Chondrocyte (in vitro differentiated cells): ENCODE measurements around the gene MDH1B. TPM values are rescaled to one million over a fixed set of nuclear protein-coding genes. Genes with fewer than 3 reads are reported as not detected.
A peak's percentile ranks its signal among the peaks of the same experiment; 100 is the strongest.

ENCODE experiments used
- DNase-seq: peaks from one replicate; pipeline ENCODE4 v3.0.0; 2021; ENCODE audit warnings: mixed read lengths, low spot score
- H3K27ac Mint-ChIP-seq: one replicate; pipeline ENCODE4 v1.8.0; 2021; ENCODE audit warnings: mild to moderate bottlenecking, moderate library complexity, mixed read lengths; ENCODE audit not compliant: unreplicated experiment
- H3K27me3 Mint-ChIP-seq: 2 replicates; pipeline ENCODE4 v1.8.0; 2021; ENCODE audit warnings: low read depth, mixed read lengths
- H3K36me3 Mint-ChIP-seq: 2 replicates; pipeline ENCODE4 v1.8.0; 2021; ENCODE audit warnings: low read depth, mixed read lengths
- H3K4me1 Mint-ChIP-seq: 2 replicates; pipeline ENCODE4 v1.8.0; 2021; ENCODE audit warnings: low read depth, mild to moderate bottlenecking, mixed read lengths
- H3K4me3 Mint-ChIP-seq: one replicate; pipeline ENCODE4 v1.8.0; 2021; ENCODE audit warnings: mild to moderate bottlenecking, moderate library complexity, mixed read lengths; ENCODE audit not compliant: unreplicated experiment
- H3K9me3 Mint-ChIP-seq: 2 replicates; pipeline ENCODE4 v1.8.0; 2021; ENCODE audit warnings: low read depth, mixed read lengths
- CTCF ChIP-seq: fragments of 200-600 bp; sonication (generic); IDR thresholded peaks from 2 replicates; pipeline ENCODE4 v1.5.0; 2021; ENCODE audit warnings: antibody characterized with exemption, mild to moderate bottlenecking, moderate library complexity
- total RNA-seq: library from RNA; stranded (reverse); gene quantifications from 3 replicates; pipeline ENCODE4 v1.2.1, GENCODE V29; 2021

Gene MDH1B
- total RNA-seq, 1 donor from 2014 or later = 0.82 TPM

- no peaks in the 10 kb centered on the region for H3K4me1 Mint-ChIP-seq
- no peaks in the 10 kb centered on the region for H3K9me3 Mint-ChIP-seq
- no peak for DNase-seq
- no peak overlapping the region for H3K4me3 Mint-ChIP-seq
- peaks cover 35% of the 10 kb centered on the region for H3K27me3 Mint-ChIP-seq
- no peak for TF ChIP-seq CTCF
- no peak overlapping the region for H3K27ac Mint-ChIP-seq
- no peaks in the 10 kb centered on the region for H3K36me3 Mint-ChIP-seq
These were observed 65.0 kb downstream of the MDH1B start for GRCh38 chr2:206700156-206700555.

GRCh38 chr2:206698811-206699210, 66.3 kb downstream of the MDH1B start:
- no peak for DNase-seq

GRCh38 chr2:206696910-206697309, 68.2 kb downstream of the MDH1B start:
- DNase-seq = no peak
- Mint-ChIP-seq H3K36me3 (no peaks in the 10 kb centered on the region), H3K27ac (no peak overlapping the region), H3K27me3 (peaks cover 25% of the 10 kb centered on the region), H3K4me1 (no peaks in the 10 kb centered on the region), H3K9me3 (no peaks in the 10 kb centered on the region), H3K4me3 (no peak overlapping the region)
- no peak for TF ChIP-seq CTCF

More at GRCh38 chr2:206698811-206699210, 66.3 kb downstream of the MDH1B start:
- Mint-ChIP-seq H3K4me1 (no peaks in the 10 kb centered on the region), H3K4me3 (no peak overlapping the region), H3K27ac (no peak overlapping the region), H3K27me3 (peaks cover 28% of the 10 kb centered on the region), H3K36me3 (no peaks in the 10 kb centered on the region), H3K9me3 (no peaks in the 10 kb centered on the region)
- no peak for TF ChIP-seq CTCF

- Mint-ChIP-seq H3K4me3 (no peak overlapping the region), H3K9me3 (no peaks in the 10 kb centered on the region), H3K4me1 (no peaks in the 10 kb centered on the region), H3K27ac (no peak overlapping the region), H3K36me3 (no peaks in the 10 kb centered on the region), H3K27me3 (peaks cover 20% of the 10 kb centered on the region)
- peak; percentile 91 for TF ChIP-seq CTCF
- no peak for DNase-seq
These were observed 71.6 kb downstream of the MDH1B start for GRCh38 chr2:206693399-206694137.

GRCh38 chr2:206692971-206693370, 72.2 kb downstream of the MDH1B start:
- no peaks in the 10 kb centered on the region for H3K4me1 Mint-ChIP-seq
- H3K9me3 Mint-ChIP-seq = no peaks in the 10 kb centered on the region
- TF ChIP-seq CTCF = no peak
- no peak overlapping the region for H3K27ac Mint-ChIP-seq
- no peak for DNase-seq
- H3K4me3 Mint-ChIP-seq = no peak overlapping the region
- H3K36me3 Mint-ChIP-seq = no peaks in the 10 kb centered on the region
- H3K27me3 Mint-ChIP-seq = peaks cover 17% of the 10 kb centered on the region
